ENCODE data around the gene HSCB. TPM values are rescaled to one million over a fixed set of nuclear protein-coding genes. Genes with fewer than 3 reads are reported as not detected.
"Not testable (repeated sequence)": the region's sequence is repeated elsewhere in the genome, so short reads cannot be mapped to it uniquely, and the experiment has no call there.

HSCB gene
- total and polyA plus RNA-seq, 12 donors = 19.7 to 48.2 (median 28.5) TPM

DNA sequence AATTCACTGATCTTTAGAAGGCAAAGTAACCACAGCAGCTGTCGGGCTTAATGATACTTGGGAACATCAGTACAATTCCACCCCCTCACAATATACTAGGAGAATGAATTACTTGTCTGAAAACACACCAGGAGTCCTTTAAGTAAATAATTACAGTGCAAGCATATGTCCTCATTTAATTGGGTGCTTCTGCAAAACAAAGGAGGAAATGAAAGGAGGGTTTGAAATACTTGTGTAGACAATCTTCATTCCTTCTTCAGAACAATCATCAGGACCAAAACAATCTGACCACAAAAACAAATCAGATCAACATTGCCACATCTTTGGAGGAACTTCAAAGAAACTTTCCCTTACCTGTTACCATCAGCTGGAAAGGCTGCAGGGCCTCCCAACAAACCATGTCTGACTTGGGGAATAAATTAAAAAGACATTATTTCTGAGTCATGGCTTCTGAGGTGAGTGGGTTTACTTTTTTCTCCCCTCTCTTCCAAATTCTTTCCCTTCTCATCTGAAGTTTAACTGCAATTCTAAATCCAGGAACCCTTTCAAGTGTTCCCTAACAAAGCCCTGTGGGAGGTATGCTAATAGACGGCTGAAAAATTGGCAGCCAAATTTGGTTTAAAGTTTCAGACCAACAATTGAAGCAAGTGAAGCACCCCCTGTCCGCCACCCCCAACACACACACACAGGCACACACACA is 18.2 kb downstream of the HSCB start:
- WGBS, 4 donors = 59 to 76% (median 71%) methylated on average over 3 of the region's 3 CpGs
- no peak for DNase-seq
- Histone ChIP-seq H3K27ac (no peak overlapping the region), H3K9me3 (replicated peaks in 1 of 3) (no peaks in the 10 kb centered on the region), H3K36me3 (replicated peaks in 1 of 2) (no peaks in the 10 kb centered on the region), H3K27me3 (no peaks in the 10 kb centered on the region), H3K4me1 (replicated peaks in 1 of 2) (no peaks in the 10 kb centered on the region), H3K4me3 (no peak overlapping the region)
- intact Hi-C loops (cut with DNase I) = loop anchor here in 1 of 2 donors (10.0 kb wide), 1 partner anchor 155 kb away; no protein-coding TSS in a partner anchor
- TF ChIP-seq CTCF (IDR thresholded peaks at IDR 0.05) (no peak), POLR2A (IDR thresholded peaks at IDR 0.05) (no peak)

DNA sequence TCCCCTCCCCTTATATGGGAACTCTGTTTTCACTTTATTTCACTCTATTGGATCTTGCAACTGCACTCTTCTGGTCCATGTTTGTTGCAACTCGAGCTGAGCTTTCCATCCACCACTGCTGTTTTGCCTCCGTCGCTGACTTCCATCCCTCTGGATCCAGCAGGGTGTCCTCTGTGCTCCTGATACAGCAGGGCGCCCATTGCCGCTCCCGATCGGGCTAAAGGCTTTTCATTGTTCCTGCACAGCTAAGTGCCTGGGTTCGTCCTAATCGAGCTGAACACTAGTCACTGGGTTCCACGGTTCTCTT is 19.6 kb downstream of the HSCB start:
- intact Hi-C loops (cut with DNase I) = loop anchor here in 1 of 2 donors (10.0 kb wide), 1 partner anchor 157 kb away; no protein-coding TSS in a partner anchor
- Histone ChIP-seq H3K36me3 (replicated peaks in 1 of 2) (no peaks in the 10 kb centered on the region), H3K27ac (no peak overlapping the region), H3K9me3 (replicated peaks in 1 of 3) (no peaks in the 10 kb centered on the region), H3K4me3 (no peak overlapping the region), H3K27me3 (no peaks in the 10 kb centered on the region), H3K4me1 (replicated peaks in 1 of 2) (no peaks in the 10 kb centered on the region)
- TF ChIP-seq CTCF (IDR thresholded peaks at IDR 0.05) (no peak), POLR2A (IDR thresholded peaks at IDR 0.05) (no peak)
- no peak for DNase-seq
- 92 to 98% (median 94%) methylated on average over 9 to 10 of the region's 10 CpGs for WGBS, 4 donors

- 79 to 95% (median 93%) methylated on average over 4 of the region's 4 CpGs for WGBS, 4 donors
Observed at GRCh38 chr22:28762000-28762399, 20.2 kb downstream of the HSCB start.

GRCh38 chr22:28766628-28767027 is 24.8 kb downstream of the HSCB start:
- no peaks in the 10 kb centered on the region for H3K4me1 ChIP-seq (replicated peaks in 1 of 2)
- no peak for DNase-seq
- intact Hi-C loops (cut with DNase I) = loop anchor here in 1 of 2 donors (10.0 kb wide), 1 partner anchor 162 kb away; no protein-coding TSS in a partner anchor
- no peaks in the 10 kb centered on the region for H3K36me3 ChIP-seq (replicated peaks in 1 of 2)
- no peaks in the 10 kb centered on the region for H3K27me3 ChIP-seq
- WGBS, 4 donors = 84 to 93% (median 89%) methylated on average over 3 of the region's 3 CpGs
- no peaks in the 10 kb centered on the region for H3K9me3 ChIP-seq (replicated peaks in 1 of 3)
- no peak for TF ChIP-seq CTCF (IDR thresholded peaks at IDR 0.05)
- no peak for TF ChIP-seq POLR2A (IDR thresholded peaks at IDR 0.05)
- H3K4me3 ChIP-seq = no peak overlapping the region
- no peak overlapping the region for H3K27ac ChIP-seq

More at GRCh38 chr22:28762000-28762399, 20.2 kb downstream of the HSCB start:
- H3K27ac ChIP-seq; H3K4me1 ChIP-seq (replicated peaks in 1 of 2); H3K9me3 ChIP-seq (replicated peaks in 1 of 3); H3K4me3 ChIP-seq; H3K36me3 ChIP-seq (replicated peaks in 1 of 2); DNase-seq; H3K27me3 ChIP-seq: not testable (repeated sequence)
- intact Hi-C loops (cut with DNase I) = loop anchor here in 1 of 2 donors (10.0 kb wide), 1 partner anchor 157 kb away; no protein-coding TSS in a partner anchor

All from adrenal gland (tissue), 12 donors.